Endodermal cell (in vitro differentiated cells): Measurements from ENCODE around the gene CRELD2. TPM values are rescaled to one million over a fixed set of nuclear protein-coding genes. Genes with fewer than 3 reads are reported as not detected.

ENCODE experiments used
- DNase-seq: peaks from one replicate; pipeline ENCODE4 v3.0.0-alpha.2; 2017
- H3K27ac ChIP-seq: 2 replicates; pipeline ENCODE4 v1.5.1; 2013; ENCODE audit warnings: mild to moderate bottlenecking, low read depth, low read length, moderate library complexity
- H3K27me3 ChIP-seq: 2 replicates; pipeline ENCODE4 v1.6.1; 2013; ENCODE audit warnings: mild to moderate bottlenecking, low read length, moderate library complexity; ENCODE audit not compliant: insufficient read depth, control insufficient read depth, poor library complexity, severe bottlenecking
- H3K36me3 ChIP-seq: 2 replicates; pipeline ENCODE4 v1.7.0; 2013; ENCODE audit warnings: mild to moderate bottlenecking, low read length, moderate library complexity; ENCODE audit not compliant: control insufficient read depth, insufficient read depth
- H3K4me1 ChIP-seq: one replicate; pipeline ENCODE4 v1.7.0; 2013; ENCODE audit warnings: low read length; ENCODE audit not compliant: control insufficient read depth, insufficient read depth
- H3K4me3 ChIP-seq: 2 replicates; pipeline ENCODE4 v1.5.1; 2013; ENCODE audit warnings: mild to moderate bottlenecking, low read length, moderate library complexity
- H3K9ac ChIP-seq: 2 replicates; pipeline ENCODE4 v1.6.1; 2013; ENCODE audit warnings: mild to moderate bottlenecking, low read length, moderate library complexity; ENCODE audit not compliant: poor library complexity, severe bottlenecking; ENCODE audit errors: extremely low read depth
- H3K9me3 ChIP-seq: 2 replicates; pipeline ENCODE4 v1.6.1; 2013; ENCODE audit warnings: mild to moderate bottlenecking, low read length, moderate library complexity; ENCODE audit not compliant: control insufficient read depth
- H3K27ac Mint-ChIP-seq: 2 replicates; pipeline ENCODE4 v1.8.0; 2020; ENCODE audit warnings: mixed read lengths
- H3K27me3 Mint-ChIP-seq: 2 replicates; pipeline ENCODE4 v1.8.0; 2021; ENCODE audit warnings: mild to moderate bottlenecking, mixed read lengths; ENCODE audit not compliant: insufficient read depth
- H3K36me3 Mint-ChIP-seq: 2 replicates; pipeline ENCODE4 v1.8.0; 2020; ENCODE audit warnings: low read depth, mixed read lengths
- H3K4me1 Mint-ChIP-seq: 2 replicates; pipeline ENCODE4 v1.8.0; 2020; ENCODE audit warnings: mixed read lengths
- H3K4me3 Mint-ChIP-seq: 2 replicates; pipeline ENCODE4 v1.8.0; 2020; ENCODE audit warnings: mild to moderate bottlenecking, moderate library complexity, mixed read lengths
- H3K9me3 Mint-ChIP-seq: 2 replicates; pipeline ENCODE4 v1.8.0; 2020; ENCODE audit warnings: mild to moderate bottlenecking, mixed read lengths
- CTCF ChIP-seq: fragments of 200-600 bp; sonication (generic); conservative IDR thresholded peaks from 2 replicates; pipeline ENCODE4 v1.5.0; 2021; ENCODE audit warnings: antibody characterized with exemption, mild to moderate bottlenecking
- WGBS, 2 experiments: methylation state at CpG; one replicate each; pipeline versions ENCODE4 v1.1.5 to v1.1.7; 2013; ENCODE audit warnings: missing lambda C conversion rate in 2 of 2, mixed read lengths in 1 of 2; ENCODE audit not compliant: insufficient coverage in 1 of 2, insufficient read length in 1 of 2; 5-methylcytosine and 5-hydroxymethylcytosine counted together
- total RNA-seq, 2 donors: library from RNA; stranded (reverse); fragmentation: NEBNext Ultra II Directional in 1 of 2; extraction: Animal tissue kit (Norgen Biotek cat#: 25700) in 1 of 2; gene quantifications; 2 replicates in 1 of 2; 3 replicates in 1 of 2; pipeline ENCODE4 v1.2.1, GENCODE V29; 2021

Gene CRELD2
- total RNA-seq, 2 donors from 2014 or later, result 39.8 to 62.9 TPM

- Histone ChIP-seq H3K36me3 (peaks cover 30% of the 10 kb centered on the region), H3K27ac (no peak overlapping the region), H3K9me3 (peaks cover 19% of the 10 kb centered on the region), H3K4me3 (no peak overlapping the region), H3K4me1 (no peaks in the 10 kb centered on the region), H3K9ac (no peak overlapping the region), H3K27me3 (no peaks in the 10 kb centered on the region)
- no peak for DNase-seq
- TF ChIP-seq CTCF, result no peak
- WGBS, 2 experiments, result 90 to 98% methylated on average over 11 to 15 of the region's 16 CpGs
- Mint-ChIP-seq H3K27me3 (no peaks in the 10 kb centered on the region), H3K9me3 (peaks cover 30% of the 10 kb centered on the region), H3K4me3 (no peak overlapping the region), H3K36me3 (peaks cover 52% of the 10 kb centered on the region), H3K4me1 (no peaks in the 10 kb centered on the region), H3K27ac (no peak overlapping the region)
Measured at GRCh38 chr22:49873228-49873940, 45.0 kb upstream of the CRELD2 start.

GRCh38 chr22:49877642-49878041 lies 40.8 kb upstream of the CRELD2 start:
- Histone ChIP-seq H3K4me3 (no peak overlapping the region), H3K27ac (no peak overlapping the region), H3K9me3 (peaks cover 7% of the 10 kb centered on the region), H3K9ac (no peak overlapping the region), H3K4me1 (no peaks in the 10 kb centered on the region), H3K36me3 (peaks cover 27% of the 10 kb centered on the region), H3K27me3 (no peaks in the 10 kb centered on the region)
- Mint-ChIP-seq H3K27me3 (no peaks in the 10 kb centered on the region), H3K9me3 (peaks cover 18% of the 10 kb centered on the region), H3K4me3 (no peak overlapping the region), H3K36me3 (peaks cover 45% of the 10 kb centered on the region), H3K27ac (no peak overlapping the region), H3K4me1 (no peaks in the 10 kb centered on the region)
- no peak for DNase-seq
- no peak for TF ChIP-seq CTCF
- WGBS, 2 experiments, result 94 to 100% methylated on average over 2 to 7 of the region's 7 CpGs

- peaks cover 7% of the 10 kb centered on the region for H3K9me3 ChIP-seq
- H3K27ac ChIP-seq, result no peak overlapping the region
- Mint-ChIP-seq H3K36me3 (peaks cover 48% of the 10 kb centered on the region), H3K4me1 (no peaks in the 10 kb centered on the region), H3K9me3 (peaks cover 18% of the 10 kb centered on the region), H3K27me3 (no peaks in the 10 kb centered on the region), H3K4me3 (no peak overlapping the region), H3K27ac (no peak overlapping the region)
- no peaks in the 10 kb centered on the region for H3K4me1 ChIP-seq
- H3K27me3 ChIP-seq, result no peaks in the 10 kb centered on the region
- 95 to 96% methylated on average over 7 to 8 of the region's 8 CpGs for WGBS, 2 experiments
- no peak overlapping the region for H3K4me3 ChIP-seq
- no peak for TF ChIP-seq CTCF
- no peak overlapping the region for H3K9ac ChIP-seq
- H3K36me3 ChIP-seq, result peaks cover 29% of the 10 kb centered on the region
- no peak for DNase-seq
Measured at GRCh38 chr22:49878206-49878605, 40.2 kb upstream of the CRELD2 start.
